Astrocyte of the cerebellum (primary cell): ENCODE measurements around the gene CD226.

Source experiments
- DNase-seq: peaks from one replicate; pipeline ENCODE4 v3.0.0-alpha.2; 2011; ENCODE audit warnings: low read depth
- H3K4me3 ChIP-seq: 2 replicates; pipeline ENCODE4 v1.5.1; 2011; ENCODE audit warnings: mild to moderate bottlenecking, low read depth, low read length, moderate library complexity
- in situ Hi-C: cut with HindIII; loops from 2 replicates; pipeline ENCODE4 v1.10.0; 2017; ENCODE audit warnings: low sequenced_read_pairs
- TF ChIP-seq, protein P1 (sequence below): IDR thresholded peaks from 2 replicates; pipeline ENCODE4 v1.5.1; 2012; ENCODE audit warnings: low read length, low read depth, moderate library complexity, mild to moderate bottlenecking; ENCODE audit errors: missing control alignments

The CD226 gene

GRCh38 chr18:69947361-69948133, at the start of gene CD226:
Gene CD226, minus strand, starts transcription at chr18:69947873. Its CDS starts 467 bp downstream, at chr18:69947406.
- no peak for DNase-seq
- H3K4me3 ChIP-seq: no peak within 1 kb of the TSS
- in situ Hi-C loops: no loop called here
- TF ChIP-seq, protein P1, sequence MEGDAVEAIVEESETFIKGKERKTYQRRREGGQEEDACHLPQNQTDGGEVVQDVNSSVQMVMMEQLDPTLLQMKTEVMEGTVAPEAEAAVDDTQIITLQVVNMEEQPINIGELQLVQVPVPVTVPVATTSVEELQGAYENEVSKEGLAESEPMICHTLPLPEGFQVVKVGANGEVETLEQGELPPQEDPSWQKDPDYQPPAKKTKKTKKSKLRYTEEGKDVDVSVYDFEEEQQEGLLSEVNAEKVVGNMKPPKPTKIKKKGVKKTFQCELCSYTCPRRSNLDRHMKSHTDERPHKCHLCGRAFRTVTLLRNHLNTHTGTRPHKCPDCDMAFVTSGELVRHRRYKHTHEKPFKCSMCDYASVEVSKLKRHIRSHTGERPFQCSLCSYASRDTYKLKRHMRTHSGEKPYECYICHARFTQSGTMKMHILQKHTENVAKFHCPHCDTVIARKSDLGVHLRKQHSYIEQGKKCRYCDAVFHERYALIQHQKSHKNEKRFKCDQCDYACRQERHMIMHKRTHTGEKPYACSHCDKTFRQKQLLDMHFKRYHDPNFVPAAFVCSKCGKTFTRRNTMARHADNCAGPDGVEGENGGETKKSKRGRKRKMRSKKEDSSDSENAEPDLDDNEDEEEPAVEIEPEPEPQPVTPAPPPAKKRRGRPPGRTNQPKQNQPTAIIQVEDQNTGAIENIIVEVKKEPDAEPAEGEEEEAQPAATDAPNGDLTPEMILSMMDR: no peak

DNA sequence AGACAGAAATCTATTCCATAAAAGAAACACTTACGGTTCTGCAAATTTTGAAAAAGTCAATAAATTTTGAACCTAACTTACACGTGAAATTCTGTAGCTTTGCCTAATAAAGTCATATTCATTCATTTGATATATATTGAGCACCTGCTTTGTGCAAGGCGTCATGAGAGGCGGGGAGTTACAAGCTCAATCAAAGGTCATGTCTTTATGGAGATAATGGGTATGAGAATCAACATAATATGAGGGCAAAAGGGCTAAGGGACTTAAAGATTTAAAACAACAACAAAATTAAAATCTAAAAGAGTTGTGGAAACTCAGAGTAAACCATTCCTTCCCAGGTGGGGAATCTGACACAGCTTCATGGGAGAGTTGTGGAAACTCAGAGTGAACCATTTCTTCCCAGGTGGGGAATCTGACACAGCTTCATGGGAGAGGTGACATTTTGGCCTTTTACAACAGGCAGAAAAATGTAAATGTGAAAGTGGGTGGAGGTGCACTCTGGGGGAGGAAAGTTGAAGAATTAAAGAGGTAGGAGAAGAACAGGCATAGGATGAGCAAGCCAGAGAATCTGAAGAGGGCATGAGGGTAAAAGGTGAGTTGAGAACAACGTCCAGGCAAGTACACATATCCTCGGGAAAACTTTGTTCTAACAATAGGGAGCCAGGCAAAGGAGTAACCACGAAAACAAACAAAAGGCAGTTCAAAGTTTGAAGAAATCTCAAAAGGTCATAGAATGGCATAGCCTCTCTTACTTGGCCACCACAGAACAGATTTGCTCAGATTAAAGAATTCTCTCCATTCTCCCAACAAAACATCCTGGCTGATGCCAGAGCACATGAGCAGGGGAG, 49.5 kb upstream of the CD226 start:
- TF ChIP-seq, protein P1: no peak
- in situ Hi-C loops: no loop called here
- no peak overlapping the region for H3K4me3 ChIP-seq

DNA sequence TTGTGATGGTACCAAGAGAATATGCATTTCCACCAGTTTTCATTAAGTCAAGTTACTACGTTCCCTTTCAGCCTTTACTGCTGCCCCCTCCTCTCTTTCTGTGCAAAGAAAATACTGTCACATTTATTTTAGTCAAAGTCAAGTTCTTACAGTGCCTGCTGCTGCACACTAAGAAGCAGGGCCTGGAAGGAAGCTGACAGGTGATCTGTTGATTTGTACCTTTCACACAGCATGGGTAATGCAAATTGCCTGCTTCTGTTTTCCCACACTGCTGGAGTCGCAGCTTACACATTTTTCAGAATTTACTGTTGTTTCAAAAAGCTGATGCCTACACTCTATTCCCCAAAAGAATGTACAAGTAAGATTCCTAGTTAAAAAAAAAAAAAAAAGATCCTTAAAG, 48.7 kb upstream of the CD226 start:
- no peak overlapping the region for H3K4me3 ChIP-seq
- no peak for DNase-seq
- TF ChIP-seq, protein P1: no peak
- in situ Hi-C loops: no loop called here

More for the DNA sequence above, 49.5 kb upstream of the CD226 start:
- no peak for DNase-seq

GRCh38 chr18:69995774-69996173, 48.1 kb upstream of the CD226 start:
- no peak for DNase-seq
- in situ Hi-C loops: no loop called here
- TF ChIP-seq, protein P1: no peak
- H3K4me3 ChIP-seq: no peak overlapping the region

DNA sequence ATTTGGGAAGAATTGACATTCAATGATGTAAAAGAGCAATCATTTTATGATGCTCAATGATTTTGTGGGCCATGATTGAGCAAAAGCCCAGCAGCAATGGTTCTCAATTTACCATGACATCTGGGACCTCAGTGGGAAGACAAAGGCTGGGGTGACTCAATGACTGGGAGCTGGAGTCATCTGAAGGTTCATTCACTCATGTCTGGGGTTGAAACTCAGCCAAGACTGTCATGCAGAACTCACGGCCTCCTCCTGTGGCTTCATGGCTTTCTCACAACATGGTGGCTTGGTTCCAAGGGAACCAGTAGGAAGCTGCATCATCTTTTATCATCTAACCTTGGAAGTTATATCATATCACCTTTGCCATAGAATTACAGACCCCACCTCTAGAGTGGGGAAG, 45.1 kb upstream of the CD226 start:
- no peak overlapping the region for H3K4me3 ChIP-seq
- DNase-seq: no peak
- TF ChIP-seq, protein P1: no peak
- in situ Hi-C loops: no loop called here

GRCh38 chr18:69987870-69988269, 40.2 kb upstream of the CD226 start:
- TF ChIP-seq, protein P1: no peak
- no peak for DNase-seq
- no peak overlapping the region for H3K4me3 ChIP-seq
- in situ Hi-C loops: no loop called here
